Small intestine (tissue), 7 donors: ENCODE results near the gene DENND10. TPM values are rescaled to one million over a fixed set of nuclear protein-coding genes. Genes with fewer than 3 reads are reported as not detected.
A peak's percentile ranks its signal among the peaks of the same experiment; 100 is the strongest.
"Not testable (repeated sequence)": the region's sequence is repeated elsewhere in the genome, so short reads cannot be mapped to it uniquely, and the experiment has no call there.

Experiments
- DNase-seq, 2 donors: peaks; one replicate each; pipeline versions ENCODE4 v3.0.0 to v3.0.0-alpha.2; 2013
- FAIRE-seq: peaks from 2 replicates; lab custom pipeline; 2012; peaks lifted over from hg19 to GRCh38; lab: Jason Lieb, UNC
- H3K27ac ChIP-seq, 3 donors: one replicate each; pipeline ENCODE4 v1.5.1; 2013; ENCODE audit warnings: low read length in 2 of 3, mild to moderate bottlenecking in 2 of 3, control low read depth in 1 of 3, inconsistent platforms in 1 of 3, low read depth in 1 of 3, moderate library complexity in 1 of 3
- H3K27me3 ChIP-seq, 3 donors: one replicate each; pipeline ENCODE4 v1.6.1; 2013; ENCODE audit warnings: low read length in 3 of 3, inconsistent platforms in 1 of 3; ENCODE audit not compliant: control insufficient read depth in 3 of 3, insufficient read depth in 3 of 3
- H3K36me3 ChIP-seq, 3 donors: one replicate each; pipeline ENCODE4 v1.6.1; 2013; ENCODE audit warnings: low read length in 3 of 3, inconsistent platforms in 1 of 3, low read depth in 1 of 3, mild to moderate bottlenecking in 1 of 3, moderate library complexity in 1 of 3; ENCODE audit not compliant: control insufficient read depth in 3 of 3, insufficient read depth in 2 of 3
- H3K4me1 ChIP-seq, 3 donors: one replicate each; pipeline ENCODE4 v1.6.1; 2013; ENCODE audit warnings: low read length in 2 of 3, inconsistent platforms in 1 of 3, low read depth in 1 of 3, mild to moderate bottlenecking in 1 of 3, moderate library complexity in 1 of 3; ENCODE audit not compliant: control insufficient read depth in 3 of 3, insufficient read depth in 2 of 3
- H3K4me3 ChIP-seq, 3 donors: one replicate each; pipeline ENCODE4 v1.5.1; 2013; ENCODE audit warnings: low read length in 3 of 3, control low read depth in 1 of 3, inconsistent platforms in 1 of 3, low read depth in 1 of 3, mild to moderate bottlenecking in 1 of 3, moderate library complexity in 1 of 3
- H3K9me3 ChIP-seq, 2 donors: one replicate each; pipeline ENCODE4 v1.6.1; 2013; ENCODE audit warnings: low read depth in 1 of 2, low read length in 1 of 2; ENCODE audit not compliant: control insufficient read depth in 2 of 2, insufficient read depth in 1 of 2
- WGBS, 3 donors: extraction: QIAGEN DNeasy Blood & Tissue Kit; methylation state at CpG; one replicate each; pipeline ENCODE4 v1.1.7; 2013; 5-methylcytosine and 5-hydroxymethylcytosine counted together
- polyA plus RNA-seq, 4 donors: library from polyadenylated mRNA; stranded (reverse) in 3 of 4; unstranded in 1 of 4; fragments of 200-250 nt in 3 of 4; fragments of 120-200 nt in 1 of 4; gene quantifications; one replicate each; pipeline versions ENCODE4 v1.2.1 to v1.2.3, GENCODE V29; 2013
- donor health status: healthy with polysubstance abuse.
- donor health status: control.
- donor health status: control.
- donor health status: Bipolar disorder and iron deficiency.
- donor health status: healthy.

Gene DENND10
- polyA plus RNA-seq, 4 donors = 20.3 to 91.6 (median 30.8) TPM

- peak; percentile 34 to 62 for DNase-seq
- Histone ChIP-seq H3K4me3 (peak overlapping the region in 2 of 3 donors; percentile 11 to 20), H3K4me1 (no peaks in the 10 kb centered on the region), H3K36me3 (peaks cover 5 to 61% (median 6%) of the 10 kb centered on the region in 3 donors), H3K27ac (peak overlapping the region in 2 of 3 donors; percentile 2 to 91), H3K27me3 (no peaks in the 10 kb centered on the region), H3K9me3 (no peaks in the 10 kb centered on the region)
- 32 to 55% (median 35%) methylated on average over 10 of the region's 10 CpGs for WGBS, 3 donors
- no peak for FAIRE-seq
These were observed 27.8 kb downstream of the DENND10 start for GRCh38 chr10:119131512-119132240.

GRCh38 chr10:119132521-119133345, 28.8 kb downstream of the DENND10 start:
- 86 to 89% (median 88%) methylated on average over 14 of the region's 14 CpGs for WGBS, 3 donors
- FAIRE-seq = no peak

GRCh38 chr10:119133949-119134348, 30.0 kb downstream of the DENND10 start:
- Histone ChIP-seq H3K4me1 (no peaks in the 10 kb centered on the region), H3K36me3 (peaks cover 4 to 53% (median 6%) of the 10 kb centered on the region in 3 donors), H3K27me3 (no peaks in the 10 kb centered on the region), H3K9me3 (no peaks in the 10 kb centered on the region), H3K27ac (no peak overlapping the region), H3K4me3 (no peak overlapping the region)
- FAIRE-seq = no peak
- no peak for DNase-seq
- WGBS, 3 donors = 76 to 87% (median 80%) methylated on average over 8 of the region's 8 CpGs

More at GRCh38 chr10:119132521-119133345, 28.8 kb downstream of the DENND10 start:
- Histone ChIP-seq H3K4me3 (no peak overlapping the region), H3K9me3 (no peaks in the 10 kb centered on the region), H3K27ac (peak overlapping the region in 1 of 3 donors; percentile 38), H3K27me3 (no peaks in the 10 kb centered on the region), H3K4me1 (no peaks in the 10 kb centered on the region), H3K36me3 (peaks cover 5 to 52% (median 6%) of the 10 kb centered on the region in 3 donors)
- no peak for DNase-seq

GRCh38 chr10:119135513-119135881, 31.6 kb downstream of the DENND10 start:
- FAIRE-seq (no peak), DNase-seq (no peak)
- 51 to 80% (median 63%) methylated on average over 4 of the region's 4 CpGs for WGBS, 3 donors
- Histone ChIP-seq H3K4me3 (no peak overlapping the region), H3K4me1 (no peaks in the 10 kb centered on the region), H3K27ac (no peak overlapping the region), H3K36me3 (peaks cover 4 to 61% (median 5%) of the 10 kb centered on the region in 3 donors), H3K27me3 (no peaks in the 10 kb centered on the region), H3K9me3 (no peaks in the 10 kb centered on the region)

GRCh38 chr10:119136084-119136483, 32.2 kb downstream of the DENND10 start:
- Histone ChIP-seq H3K27ac (peak overlapping the region in 1 of 3 donors; percentile 38), H3K36me3 (peaks cover 4 to 62% (median 6%) of the 10 kb centered on the region in 3 donors), H3K27me3 (no peaks in the 10 kb centered on the region), H3K9me3 (no peaks in the 10 kb centered on the region), H3K4me3 (no peak overlapping the region), H3K4me1 (no peaks in the 10 kb centered on the region)
- FAIRE-seq = no peak
- no peak for DNase-seq
- WGBS, 3 donors = 83 to 91% (median 91%) methylated on average over 7 of the region's 7 CpGs

- H3K27me3 ChIP-seq, DNase-seq, H3K27ac ChIP-seq, H3K4me3 ChIP-seq, H3K9me3 ChIP-seq, H3K4me1 ChIP-seq, FAIRE-seq: not testable (repeated sequence)
- peaks cover 4 to 59% (median 6%) of the 10 kb centered on the region in 3 donors for H3K36me3 ChIP-seq
- 78 to 81% (median 79%) methylated on average over 8 of the region's 8 CpGs for WGBS, 3 donors
These were observed 34.0 kb downstream of the DENND10 start for GRCh38 chr10:119137878-119138277.

- FAIRE-seq (no peak), DNase-seq (no peak)
- 92 to 95% (median 94%) methylated on average over 14 to 16 of the region's 16 CpGs for WGBS, 3 donors
- Histone ChIP-seq H3K36me3 (peaks cover 2 to 58% (median 4%) of the 10 kb centered on the region in 3 donors), H3K9me3 (no peaks in the 10 kb centered on the region), H3K27me3 (no peaks in the 10 kb centered on the region), H3K4me3 (no peak overlapping the region), H3K4me1 (peaks cover 0 to 3% (median 0%) of the 10 kb centered on the region in 3 donors), H3K27ac (no peak overlapping the region)
These were observed 34.7 kb downstream of the DENND10 start for GRCh38 chr10:119138346-119139306.
